PC-3 (cell line): ENCODE data around the gene EBF4. TPM values are rescaled to one million over a fixed set of nuclear protein-coding genes. Genes with fewer than 3 reads are reported as not detected.

Experiments
- ATAC-seq: fragments of 200-7000 bp; cut with Tn5 transposase; 2 replicates; pipeline ENCODE4 v1.9.1; 2020; ENCODE audit warnings: mild to moderate bottlenecking, moderate library complexity
- BruUV-seq: library from RNA; stranded (reverse); fragments of 400-500 nt; replicated peaks from 2 replicates; lab custom pipeline; 2021; lab: Mats Ljungman, UMichigan
- CTCF ChIA-PET: fragments of 300-600 bp; sonication (Branson Sonifier 250); formaldehyde crosslinking; loops from one replicate; lab custom pipeline; 2022; ENCODE audit warnings: antibody characterized with exemption; lab: Charles Lee
- POLR2A ChIA-PET: fragments of 300-600 bp; sonication (Branson Sonifier 250); formaldehyde crosslinking; loops from one replicate; lab custom pipeline; 2022; ENCODE audit warnings: antibody characterized with exemption; ENCODE audit not compliant: unreplicated experiment; lab: Charles Lee
- DNase-seq: peaks from one replicate; pipeline ENCODE4 v3.0.0-alpha.2; 2015
- H2AFZ ChIP-seq: fragments of 300-600 bp; sonication (generic); 2 replicates; pipeline ENCODE4 v1.6.0; 2016; ENCODE audit warnings: antibody characterized with exemption, low read length
- H3F3A ChIP-seq: fragments of 300-600 bp; sonication (generic); one replicate; pipeline ENCODE4 v1.6.0; 2017; ENCODE audit warnings: antibody characterized with exemption, low read length, control low read depth, mild to moderate bottlenecking; ENCODE audit not compliant: unreplicated experiment
- H3K27ac ChIP-seq: fragments of 300-600 bp; sonication (generic); 2 replicates; pipeline ENCODE4 v1.5.1; 2016; ENCODE audit warnings: mild to moderate bottlenecking, low read length
- H3K27me3 ChIP-seq: fragments of 300-600 bp; sonication (generic); 2 replicates; pipeline ENCODE4 v1.6.1; 2016; ENCODE audit warnings: low read length, mixed read lengths
- H3K36me3 ChIP-seq: fragments of 300-600 bp; sonication (generic); 2 replicates; pipeline ENCODE4 v1.6.1; 2016; ENCODE audit warnings: low read depth, mixed run types, low read length, mixed read lengths
- H3K4me1 ChIP-seq: fragments of 300-600 bp; sonication (generic); 2 replicates; pipeline ENCODE4 v1.5.1; 2016; ENCODE audit warnings: low read length; ENCODE audit not compliant: insufficient read depth
- H3K4me2 ChIP-seq: fragments of 300-600 bp; sonication (generic); 2 replicates; pipeline ENCODE4 v1.6.0; 2016; ENCODE audit warnings: low read length
- H3K4me3 ChIP-seq: fragments of 300-600 bp; sonication (generic); 2 replicates; pipeline ENCODE4 v1.5.1; 2016; ENCODE audit warnings: mild to moderate bottlenecking, low read length, mixed read lengths
- H3K79me2 ChIP-seq: fragments of 300-600 bp; sonication (generic); 2 replicates; pipeline ENCODE4 v1.6.1; 2017; ENCODE audit warnings: low read length, mixed read lengths
- H3K9ac ChIP-seq: fragments of 300-600 bp; sonication (generic); 2 replicates; pipeline ENCODE4 v1.6.0; 2016; ENCODE audit warnings: mild to moderate bottlenecking, low read length
- H3K9me2 ChIP-seq: fragments of 300-600 bp; sonication (generic); replicated peaks from 2 replicates; pipeline ENCODE4 v1.6.1; 2016; ENCODE audit warnings: mixed run types, low read length, mixed read lengths
- H3K9me3 ChIP-seq: fragments of 300-600 bp; sonication (generic); 2 replicates; pipeline ENCODE4 v1.6.1; 2016; ENCODE audit warnings: low read length, mixed read lengths
- H4K20me1 ChIP-seq: fragments of 300-600 bp; sonication (generic); 2 replicates; pipeline ENCODE4 v1.6.1; 2016; ENCODE audit warnings: low read length, mixed read lengths
- EZH2 ChIP-seq: fragments of 300-600 bp; sonication (generic); IDR thresholded peaks from one replicate; pipeline ENCODE4 v1.6.1; 2017; ENCODE audit warnings: antibody characterized with exemption, mild to moderate bottlenecking, low read length; ENCODE audit not compliant: unreplicated experiment
- EZH2phosphoT487 ChIP-seq: fragments of 300-600 bp; sonication (generic); IDR thresholded peaks from 2 replicates; pipeline ENCODE4 v1.6.1; 2018; ENCODE audit warnings: mild to moderate bottlenecking, antibody characterized with exemption, low read length, borderline replicate concordance
- intact Hi-C: fragments of 100-400 bp; cut with micrococcal nuclease; formaldehyde crosslinking; loops from 2 replicates; pipeline ENCODE4 v1.9.0; 2023
- total RNA-seq: library from RNA; depleted of rRNA; stranded (reverse); fragments of >200 nt; gene quantifications from 2 replicates; pipeline ENCODE4 v1.2.3, GENCODE V29; 2014
- TF ChIP-seq, protein P1 (sequence below): fragments of 300-600 bp; sonication (generic); conservative IDR thresholded peaks from 2 replicates; pipeline ENCODE4 v1.5.1; 2017; ENCODE audit warnings: antibody characterized with exemption, low read depth, mild to moderate bottlenecking, low read length

The EBF4 gene
- total RNA-seq, 1 experiment from 2014 or later, result 1.8 TPM

DNA sequence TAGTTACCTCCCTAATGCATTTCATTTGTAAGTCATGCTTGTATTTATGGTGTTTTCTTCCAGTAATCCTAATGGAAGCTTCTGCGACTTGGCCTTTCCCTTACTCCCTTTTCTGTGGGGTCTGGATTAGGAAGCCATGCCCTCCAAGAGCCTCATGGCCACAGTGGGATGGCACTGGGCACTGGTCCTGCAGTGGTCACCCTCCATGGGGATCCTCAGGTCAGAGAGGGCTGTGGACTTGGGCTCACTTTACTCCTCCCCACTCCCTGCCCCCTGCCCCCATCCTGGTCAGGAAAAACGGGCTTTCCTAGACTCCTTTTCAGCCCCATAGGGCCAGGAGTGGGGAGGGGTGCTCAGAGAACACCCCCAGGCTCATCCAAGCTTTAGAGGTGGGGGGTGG, 49.9 kb downstream of the EBF4 start:
- no peak overlapping the region for H3K4me2 ChIP-seq
- no peak overlapping the region for H3K4me3 ChIP-seq
- TF ChIP-seq EZH2 (no peak), EZH2phosphoT487 (no peak)
- TF ChIP-seq, protein P1, sequence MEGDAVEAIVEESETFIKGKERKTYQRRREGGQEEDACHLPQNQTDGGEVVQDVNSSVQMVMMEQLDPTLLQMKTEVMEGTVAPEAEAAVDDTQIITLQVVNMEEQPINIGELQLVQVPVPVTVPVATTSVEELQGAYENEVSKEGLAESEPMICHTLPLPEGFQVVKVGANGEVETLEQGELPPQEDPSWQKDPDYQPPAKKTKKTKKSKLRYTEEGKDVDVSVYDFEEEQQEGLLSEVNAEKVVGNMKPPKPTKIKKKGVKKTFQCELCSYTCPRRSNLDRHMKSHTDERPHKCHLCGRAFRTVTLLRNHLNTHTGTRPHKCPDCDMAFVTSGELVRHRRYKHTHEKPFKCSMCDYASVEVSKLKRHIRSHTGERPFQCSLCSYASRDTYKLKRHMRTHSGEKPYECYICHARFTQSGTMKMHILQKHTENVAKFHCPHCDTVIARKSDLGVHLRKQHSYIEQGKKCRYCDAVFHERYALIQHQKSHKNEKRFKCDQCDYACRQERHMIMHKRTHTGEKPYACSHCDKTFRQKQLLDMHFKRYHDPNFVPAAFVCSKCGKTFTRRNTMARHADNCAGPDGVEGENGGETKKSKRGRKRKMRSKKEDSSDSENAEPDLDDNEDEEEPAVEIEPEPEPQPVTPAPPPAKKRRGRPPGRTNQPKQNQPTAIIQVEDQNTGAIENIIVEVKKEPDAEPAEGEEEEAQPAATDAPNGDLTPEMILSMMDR, result no peak
- no peak overlapping the region for H3K9ac ChIP-seq
- ATAC-seq, result no peak
- 0 out of 2 replicates have a peak, but pooled peaks cover 5% of the 10 kb centered on the region for H3K4me1 ChIP-seq
- no peaks in the 10 kb centered on the region for H3K9me2 ChIP-seq
- no peaks in the 10 kb centered on the region for H4K20me1 ChIP-seq
- H3K27ac ChIP-seq, result no peak overlapping the region
- CTCF ChIA-PET, result no interaction called here
- POLR2A ChIA-PET, result no interaction called here
- no TSS peak for BruUV-seq
- no peaks in the 10 kb centered on the region; the same call in 1 of the 2 replicates for H3K27me3 ChIP-seq
- H2AFZ ChIP-seq, result no peak overlapping the region
- H3F3A ChIP-seq, result no peaks in the 10 kb centered on the region
- intact Hi-C loops, result no loop called here
- H3K9me3 ChIP-seq, result no peaks in the 10 kb centered on the region
- no peaks in the 10 kb centered on the region for H3K79me2 ChIP-seq
- DNase-seq, result no peak
- no peaks in the 10 kb centered on the region for H3K36me3 ChIP-seq

GRCh38 chr20:2742934-2743559, 50.5 kb downstream of the EBF4 start:
- Histone ChIP-seq H3K27me3 (no peaks in the 10 kb centered on the region; the same call in 1 of the 2 replicates), H3K9me3 (no peaks in the 10 kb centered on the region), H3F3A (no peaks in the 10 kb centered on the region), H3K79me2 (no peaks in the 10 kb centered on the region), H2AFZ (peak overlapping the region; percentile 42; the same call in 1 of the 2 replicates), H3K9ac (no peak overlapping the region), H3K4me1 (0 out of 2 replicates have a peak, but pooled peaks cover 5% of the 10 kb centered on the region), H4K20me1 (no peaks in the 10 kb centered on the region), H3K36me3 (no peaks in the 10 kb centered on the region), H3K4me3 (no peak overlapping the region; the same call in 1 of the 2 replicates), H3K27ac (no peak overlapping the region), H3K9me2 (no peaks in the 10 kb centered on the region), H3K4me2 (peak overlapping the region; percentile 46)
- DNase-seq, result peak; percentile 86
- BruUV-seq, result no TSS peak
- CTCF ChIA-PET, result no interaction called here
- no peak for TF ChIP-seq EZH2phosphoT487
- TF ChIP-seq, protein P1, result peak; percentile 98
- no peak for TF ChIP-seq EZH2
- peak; percentile 78 for ATAC-seq
- intact Hi-C loops, result loop anchor here (1.0 kb wide), 1 partner anchor 30 kb away; no protein-coding TSS in a partner anchor
- POLR2A ChIA-PET, result no interaction called here
